GM19455 (cell line): Measurements from ENCODE around the gene USP34.
"Not testable (repeated sequence)": the region's sequence is repeated elsewhere in the genome, so short reads cannot be mapped to it uniquely, and the experiment has no call there.

Experiments used
- ATAC-seq: cut with Tn5 transposase; IDR thresholded peaks from one replicate; pipeline ENCODE4 v1.9.1; 2021; ENCODE audit not compliant: unreplicated experiment

USP34 gene

GRCh38 chr2:61465045-61465444 lies 5.8 kb downstream of the USP34 start:
- ATAC-seq: no peak

GRCh38 chr2:61463769-61464475 lies 7.0 kb downstream of the USP34 start:
- ATAC-seq: no peak

- no peak for ATAC-seq
Observed at GRCh38 chr2:61461404-61461803, 9.5 kb downstream of the USP34 start.

GRCh38 chr2:61460163-61460562 lies 10.7 kb downstream of the USP34 start:
- ATAC-seq: no peak

- no peak for ATAC-seq
Observed at GRCh38 chr2:61456746-61457420, 14.0 kb downstream of the USP34 start.

GRCh38 chr2:61456070-61456745 lies 14.7 kb downstream of the USP34 start:
- no peak for ATAC-seq

- not testable (repeated sequence) for ATAC-seq
Observed at GRCh38 chr2:61454972-61455371, 15.9 kb downstream of the USP34 start.

GRCh38 chr2:61454383-61454782 lies 16.5 kb downstream of the USP34 start:
- no peak for ATAC-seq

- no peak for ATAC-seq
Observed at GRCh38 chr2:61452392-61452791, 18.5 kb downstream of the USP34 start.

- no peak for ATAC-seq
Observed at GRCh38 chr2:61451178-61451577, 19.7 kb downstream of the USP34 start.

- no peak for ATAC-seq
Observed at GRCh38 chr2:61450144-61450543, 20.7 kb downstream of the USP34 start.

- no peak for ATAC-seq
Observed at GRCh38 chr2:61448229-61448628, 22.7 kb downstream of the USP34 start.

GRCh38 chr2:61446971-61447370 lies 23.9 kb downstream of the USP34 start:
- not testable (repeated sequence) for ATAC-seq

GRCh38 chr2:61443342-61444041 lies 27.4 kb downstream of the USP34 start:
- ATAC-seq: peak; percentile 69

- no peak for ATAC-seq
Observed at GRCh38 chr2:61439241-61440002, 31.5 kb downstream of the USP34 start.

GRCh38 chr2:61438670-61439069 lies 32.2 kb downstream of the USP34 start:
- ATAC-seq: no peak

GRCh38 chr2:61437170-61437569 lies 33.7 kb downstream of the USP34 start:
- ATAC-seq: no peak

GRCh38 chr2:61436092-61436491 lies 34.8 kb downstream of the USP34 start:
- no peak for ATAC-seq

- ATAC-seq: no peak
Observed at GRCh38 chr2:61435291-61435690, 35.6 kb downstream of the USP34 start.

GRCh38 chr2:61434314-61434713 lies 36.6 kb downstream of the USP34 start:
- ATAC-seq: no peak

- no peak for ATAC-seq
Observed at GRCh38 chr2:61433606-61434005, 37.3 kb downstream of the USP34 start.
